Fibroblast of skin of left quadriceps (primary cell): ENCODE measurements around the gene PSMD3.
"Not testable (repeated sequence)": the region's sequence is repeated elsewhere in the genome, so short reads cannot be mapped to it uniquely, and the experiment has no call there.

Experiments used
- DNase-seq, 2 experiments: peaks; one replicate each; pipeline ENCODE4 v3.0.0-alpha.2; 2013; ENCODE audit warnings: low read depth in 2 of 2

Gene PSMD3

GRCh38 chr17:39996800-39997199 is 16.2 kb downstream of the PSMD3 start:
- DNase-seq, result no peak

- no peak for DNase-seq
Observed at GRCh38 chr17:39997543-39997942, 16.9 kb downstream of the PSMD3 start.

GRCh38 chr17:39999067-39999466 is 18.5 kb downstream of the PSMD3 start:
- DNase-seq, result no peak

- no peak for DNase-seq
Observed at GRCh38 chr17:40000161-40000560, 19.6 kb downstream of the PSMD3 start.

- not testable (repeated sequence) for DNase-seq
Observed at GRCh38 chr17:40001335-40001734, 20.7 kb downstream of the PSMD3 start.

GRCh38 chr17:40004072-40004471 is 23.5 kb downstream of the PSMD3 start:
- no peak for DNase-seq

- no peak for DNase-seq
Observed at GRCh38 chr17:40004712-40005111, 24.1 kb downstream of the PSMD3 start.

GRCh38 chr17:40005520-40005919 is 24.9 kb downstream of the PSMD3 start:
- no peak for DNase-seq

- DNase-seq, result not testable (repeated sequence)
Observed at GRCh38 chr17:40010946-40011500, 30.4 kb downstream of the PSMD3 start.

- not testable (repeated sequence) for DNase-seq
Observed at GRCh38 chr17:40012017-40012647, 31.5 kb downstream of the PSMD3 start.

GRCh38 chr17:40014375-40014980 is 33.9 kb downstream of the PSMD3 start:
- DNase-seq, result no peak

- DNase-seq, result no peak
Observed at GRCh38 chr17:40015005-40015997, 34.7 kb downstream of the PSMD3 start, which contains the start of gene CSF3. CSF3 (plus strand) TSS chr17:40015440; CDS start chr17:40015475, 35 bp downstream.

- no peak for DNase-seq
Observed at GRCh38 chr17:40015998-40016985, 35.7 kb downstream of the PSMD3 start.

GRCh38 chr17:40017422-40018080 is 36.9 kb downstream of the PSMD3 start:
- DNase-seq, result no peak

GRCh38 chr17:40018211-40019121 is 37.9 kb downstream of the PSMD3 start:
- no peak for DNase-seq

- DNase-seq, result peak in 1 of 2 experiments; percentile 23
Observed at GRCh38 chr17:40019140-40019991, 38.8 kb downstream of the PSMD3 start.

GRCh38 chr17:40020146-40020545 is 39.5 kb downstream of the PSMD3 start:
- DNase-seq, result no peak

- DNase-seq, result no peak
Observed at GRCh38 chr17:40021451-40021971, 40.9 kb downstream of the PSMD3 start.
